HG02623 (cell line): ENCODE results near the gene ZBTB49.

Experiments used
- ATAC-seq: cut with Tn5 transposase; IDR thresholded peaks from one replicate; pipeline ENCODE4 v1.9.1; 2021; ENCODE audit warnings: moderate library complexity; ENCODE audit not compliant: unreplicated experiment

The ZBTB49 gene

DNA sequence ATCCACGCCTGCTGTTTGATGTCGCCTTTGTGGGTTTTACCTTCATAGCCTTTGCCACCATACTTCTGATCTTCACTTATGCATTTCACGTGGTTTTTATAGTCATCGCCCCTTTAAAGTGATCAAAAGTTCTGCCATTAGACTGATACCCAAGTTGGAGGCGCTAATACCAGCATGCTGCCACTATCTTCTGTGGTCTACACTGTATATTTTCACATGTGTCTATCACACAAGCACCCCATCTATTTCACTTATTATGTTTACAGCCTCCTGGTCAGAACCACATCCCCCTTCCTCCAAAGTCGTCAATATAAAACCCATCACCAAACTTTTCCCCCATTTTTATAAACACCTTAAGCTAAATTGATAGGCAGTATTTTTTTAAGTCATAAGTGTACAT is 8.3 kb upstream of the ZBTB49 start:
- ATAC-seq = no peak

GRCh38 chr4:4284827-4285618 is 5.0 kb upstream of the ZBTB49 start:
- no peak for ATAC-seq

GRCh38 chr4:4288098-4288497 is 2.0 kb upstream of the ZBTB49 start:
- no peak for ATAC-seq

GRCh38 chr4:4289055-4289454 is 996 bp upstream of the ZBTB49 start:
- ATAC-seq = no peak

DNA sequence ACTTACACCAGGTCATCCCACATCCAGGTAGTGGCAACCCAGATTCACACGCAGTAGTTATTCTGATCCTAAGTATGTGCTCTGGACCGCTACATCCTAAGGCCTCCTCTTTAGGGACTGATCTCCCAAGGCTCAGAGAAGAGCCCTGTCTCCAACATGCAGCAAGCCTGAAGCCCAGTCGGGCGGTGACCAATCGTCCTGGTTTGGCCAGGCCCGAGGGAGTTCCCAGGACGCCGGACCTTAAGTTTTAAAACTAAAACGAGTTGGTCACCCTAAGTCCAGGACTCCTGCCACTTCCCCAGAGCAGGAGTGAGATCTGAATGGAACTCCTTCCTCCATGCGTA is 482 bp upstream of the ZBTB49 start:
- no peak for ATAC-seq

GRCh38 chr4:4293279-4293678 is 3.2 kb downstream of the ZBTB49 start:
- ATAC-seq = no peak

GRCh38 chr4:4296283-4296846 is 6.3 kb downstream of the ZBTB49 start:
- no peak for ATAC-seq

- ATAC-seq = no peak
These were observed 9.0 kb downstream of the ZBTB49 start for GRCh38 chr4:4299006-4299405.

- ATAC-seq = no peak
These were observed 11.9 kb downstream of the ZBTB49 start for GRCh38 chr4:4302001-4302400.

DNA sequence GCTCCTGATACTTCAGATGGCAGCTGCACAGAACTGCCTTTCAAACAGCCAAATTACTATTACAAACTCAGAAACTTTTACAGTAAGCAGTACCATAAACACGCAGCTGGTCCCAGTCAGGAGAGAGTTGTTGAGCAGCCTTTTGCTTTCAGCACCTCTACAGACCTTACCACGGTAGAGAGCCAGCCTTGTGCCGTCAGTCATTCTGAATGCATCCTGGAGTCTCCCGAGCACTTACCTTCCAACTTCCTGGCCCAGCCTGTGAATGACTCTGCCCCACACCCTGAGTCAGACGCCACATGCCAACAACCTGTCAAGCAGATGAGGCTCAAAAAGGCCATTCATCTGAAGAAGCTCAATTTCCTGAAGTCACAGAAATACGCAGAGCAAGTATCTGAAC is 12.4 kb downstream of the ZBTB49 start:
- no peak for ATAC-seq

DNA sequence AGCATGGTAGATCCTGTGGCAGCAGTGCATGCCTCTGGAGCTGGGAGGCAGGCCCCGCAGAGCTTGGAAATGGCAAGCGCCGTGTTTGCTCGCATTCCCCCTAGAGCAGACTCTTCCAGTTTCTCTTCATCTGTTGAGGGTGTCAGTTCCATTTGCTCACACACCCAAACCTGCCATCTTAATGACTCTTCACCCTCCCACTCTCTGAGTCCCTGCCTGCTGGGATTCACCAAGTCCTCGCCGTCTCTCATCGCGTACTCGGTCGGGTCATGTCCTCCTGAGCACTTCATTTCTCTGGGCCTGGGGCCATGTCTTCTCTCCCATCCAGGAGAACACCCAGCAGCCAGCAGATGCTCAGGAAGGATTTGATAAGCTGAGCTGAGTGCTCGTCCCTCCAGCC is 16.9 kb downstream of the ZBTB49 start:
- no peak for ATAC-seq

DNA sequence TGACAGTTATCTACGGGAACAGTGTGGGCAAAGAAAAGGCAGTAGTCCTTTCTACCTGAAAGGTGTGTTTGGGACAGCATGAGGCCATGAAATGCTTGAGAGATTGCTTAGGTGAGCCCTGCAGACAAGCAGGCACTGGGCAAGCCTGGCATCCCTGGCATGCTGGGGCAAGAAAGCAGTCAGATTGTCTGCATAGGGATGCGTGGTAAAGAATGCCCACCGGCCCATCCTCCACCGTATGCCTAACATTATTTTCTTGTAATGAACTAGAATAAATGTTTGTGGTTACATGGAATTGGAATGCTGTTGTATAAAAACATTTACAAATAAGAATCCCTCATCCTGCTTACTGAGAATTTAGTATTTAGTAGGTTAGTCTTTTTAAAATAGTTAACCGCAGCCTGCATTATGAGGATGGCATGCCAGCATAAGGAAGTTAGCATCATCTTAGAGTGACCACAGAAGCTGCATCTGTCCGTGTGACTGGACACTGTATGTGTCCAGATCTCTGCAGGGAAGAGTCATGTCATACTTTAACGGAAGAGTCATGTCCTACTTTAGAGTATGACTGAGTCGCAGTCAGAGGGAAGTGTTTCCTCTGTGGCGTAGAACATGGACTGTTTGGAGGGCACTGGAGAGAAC is 18.9 kb downstream of the ZBTB49 start:
- no peak for ATAC-seq

DNA sequence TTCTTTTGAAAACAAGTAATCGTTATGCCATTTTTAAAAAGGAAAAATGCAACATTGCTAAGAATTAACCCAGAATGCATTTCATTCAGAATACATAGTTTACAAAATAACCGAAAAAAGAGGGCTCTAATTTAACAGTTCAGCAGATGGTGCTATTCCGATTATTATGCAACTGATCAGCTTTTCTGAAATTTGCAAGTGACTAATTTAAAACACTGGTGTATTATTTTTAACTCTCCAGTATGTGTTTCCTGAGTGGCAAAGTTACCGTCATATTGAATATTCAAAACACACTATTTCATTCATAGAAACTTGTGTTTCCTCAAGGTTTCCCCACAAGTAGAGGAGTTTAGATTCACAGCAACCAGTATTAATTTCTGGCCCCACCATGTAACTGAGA is 21.1 kb downstream of the ZBTB49 start:
- no peak for ATAC-seq

DNA sequence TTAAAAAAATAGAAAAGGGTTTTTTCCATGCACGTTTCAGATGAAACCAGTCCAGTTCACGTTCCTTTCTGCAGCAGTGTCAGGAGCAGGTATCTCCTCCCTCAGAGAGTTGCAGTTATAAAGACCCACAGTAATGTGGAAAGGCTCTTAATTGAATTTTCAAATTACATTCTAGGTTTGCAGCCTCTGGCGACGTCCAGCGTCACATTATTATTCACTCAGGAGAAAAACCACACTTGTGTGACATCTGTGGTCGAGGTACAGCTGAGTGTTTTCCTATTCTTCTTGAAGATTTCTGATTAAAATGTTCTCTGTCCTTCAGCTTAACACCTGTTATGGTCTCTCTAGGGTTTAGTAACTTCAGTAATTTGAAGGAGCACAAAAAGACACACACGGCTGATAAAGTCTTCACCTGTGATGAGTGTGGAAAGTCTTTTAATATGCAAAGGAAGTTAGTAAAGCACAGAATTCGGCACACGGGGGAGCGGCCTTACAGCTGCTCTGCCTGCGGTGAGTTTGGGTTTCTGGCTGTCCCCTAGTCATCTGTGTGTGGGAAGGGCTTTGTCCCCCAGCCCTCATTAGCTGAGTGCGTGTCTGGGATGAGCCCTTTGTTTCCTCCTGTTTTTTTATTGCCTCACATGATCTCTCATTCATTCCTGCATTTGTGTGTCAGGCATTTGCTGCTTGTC is 25.6 kb downstream of the ZBTB49 start:
- no peak for ATAC-seq

GRCh38 chr4:4316150-4316495 is 26.1 kb downstream of the ZBTB49 start:
- ATAC-seq = no peak

DNA sequence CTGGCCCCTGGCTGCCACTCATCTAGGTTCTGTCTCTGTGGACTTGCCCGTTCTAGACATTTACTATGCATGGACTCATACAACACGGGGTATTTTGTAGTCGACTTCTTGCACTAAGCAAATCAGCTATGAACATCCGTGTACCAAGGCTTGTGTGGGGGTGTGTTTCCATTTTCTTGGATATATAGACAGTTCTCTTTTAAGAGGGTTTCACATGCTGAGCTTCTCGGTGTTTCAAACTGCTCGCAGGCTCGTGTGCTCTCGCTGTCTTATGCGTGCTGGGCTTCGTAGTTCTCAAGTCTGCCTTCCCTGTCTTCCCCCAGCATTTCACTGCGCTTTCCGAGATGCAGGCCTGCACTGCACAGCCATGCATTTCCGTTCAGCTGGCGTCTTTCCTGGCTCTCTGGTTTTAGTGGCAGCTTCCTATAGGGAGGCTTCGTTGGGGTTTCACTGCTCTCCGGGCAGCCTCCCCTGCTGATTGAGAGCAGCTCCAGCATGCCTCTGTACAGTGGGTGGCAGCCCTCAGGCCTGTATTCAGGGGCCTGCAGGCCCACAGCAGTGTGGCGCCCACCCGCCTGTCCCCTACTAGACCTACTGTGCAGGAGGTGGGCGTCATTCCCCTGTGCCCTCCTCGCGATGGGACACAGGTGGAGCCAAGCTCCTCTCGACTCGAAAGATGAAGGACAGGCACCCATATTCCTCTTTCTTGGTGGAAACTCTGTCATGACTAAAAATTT is 27.6 kb downstream of the ZBTB49 start:
- ATAC-seq = no peak

DNA sequence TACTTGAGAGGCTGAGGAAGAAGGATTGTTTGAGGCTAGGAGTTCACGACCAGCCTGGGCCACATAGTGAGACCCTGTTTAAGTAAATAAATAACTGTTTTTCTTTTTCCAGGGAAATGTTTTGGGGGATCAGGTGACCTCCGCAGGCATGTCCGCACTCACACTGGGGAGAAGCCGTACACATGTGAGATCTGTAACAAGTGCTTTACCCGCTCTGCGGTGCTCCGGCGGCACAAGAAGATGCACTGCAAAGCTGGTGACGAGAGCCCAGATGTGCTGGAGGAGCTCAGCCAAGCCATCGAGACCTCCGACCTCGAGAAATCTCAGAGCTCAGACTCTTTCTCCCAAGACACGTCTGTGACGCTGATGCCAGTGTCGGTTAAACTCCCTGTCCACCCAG is 30.5 kb downstream of the ZBTB49 start:
- no peak for ATAC-seq

- ATAC-seq = no peak
These were observed 31.1 kb downstream of the ZBTB49 start for GRCh38 chr4:4320951-4321714.

- no peak for ATAC-seq
These were observed 32.1 kb downstream of the ZBTB49 start for GRCh38 chr4:4321951-4322688.
